ENCODE measurements around the gene CUL4A. TPM values are rescaled to one million over a fixed set of nuclear protein-coding genes. Genes with fewer than 3 reads are reported as not detected.

Gene CUL4A
- total and polyA plus RNA-seq, 9 of the 15 experiments (the other 6 are each of a cell fraction or from before 2014, with no cell fraction given) = 21.1 to 92.0 (median 63.2) TPM

GRCh38 chr13:113216254-113217048 is 7.0 kb downstream of the CUL4A start (continued):
- TF ChIP-seq, protein P1, sequence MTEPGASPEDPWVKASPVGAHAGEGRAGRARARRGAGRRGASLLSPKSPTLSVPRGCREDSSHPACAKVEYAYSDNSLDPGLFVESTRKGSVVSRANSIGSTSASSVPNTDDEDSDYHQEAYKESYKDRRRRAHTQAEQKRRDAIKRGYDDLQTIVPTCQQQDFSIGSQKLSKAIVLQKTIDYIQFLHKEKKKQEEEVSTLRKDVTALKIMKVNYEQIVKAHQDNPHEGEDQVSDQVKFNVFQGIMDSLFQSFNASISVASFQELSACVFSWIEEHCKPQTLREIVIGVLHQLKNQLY (CRISPR knock-in tag; conservative IDR thresholded peaks at IDR 0.05) = no peak
- TF ChIP-seq ZNF197 (CRISPR knock-in tag; IDR thresholded peaks at IDR 0.05; ENCODE audit: low read depth) (no peak), TCF15 (CRISPR knock-in tag; IDR thresholded peaks at IDR 0.05) (no peak), HIVEP1 (CRISPR knock-in tag; IDR thresholded peaks at IDR 0.05) (no peak), CREM (IDR thresholded peaks at IDR 0.05; ENCODE audit: low read depth) (peak; percentile 60), KLF13 (tag; IDR thresholded peaks at IDR 0.05; ENCODE audit: borderline replicate concordance, low read depth) (no peak), ZNF696 (CRISPR knock-in tag; conservative IDR thresholded peaks at IDR 0.05) (no peak), ZNF592 (IDR thresholded peaks at IDR 0.05) (peak; percentile 55), MAFF (IDR thresholded peaks at IDR 0.05; ENCODE audit: low read length) (peak; percentile 84), ZC3H11A (IDR thresholded peaks at IDR 0.05; ENCODE audit: low read depth, low read length) (no peak), DDX20 (tag; IDR thresholded peaks at IDR 0.05; ENCODE audit: low read depth) (no peak), HMGXB4 (CRISPR knock-in tag; IDR thresholded peaks at IDR 0.05) (no peak), GTF2A2 (tag; IDR thresholded peaks at IDR 0.05) (no peak), CHD2 (IDR thresholded peaks at IDR 0.05; ENCODE audit: low read depth, low read length) (no peak), MEIS2 (IDR thresholded peaks at IDR 0.05; ENCODE audit: partially characterized antibody) (peak; percentile 14)
- TF ChIP-seq, protein P2, sequence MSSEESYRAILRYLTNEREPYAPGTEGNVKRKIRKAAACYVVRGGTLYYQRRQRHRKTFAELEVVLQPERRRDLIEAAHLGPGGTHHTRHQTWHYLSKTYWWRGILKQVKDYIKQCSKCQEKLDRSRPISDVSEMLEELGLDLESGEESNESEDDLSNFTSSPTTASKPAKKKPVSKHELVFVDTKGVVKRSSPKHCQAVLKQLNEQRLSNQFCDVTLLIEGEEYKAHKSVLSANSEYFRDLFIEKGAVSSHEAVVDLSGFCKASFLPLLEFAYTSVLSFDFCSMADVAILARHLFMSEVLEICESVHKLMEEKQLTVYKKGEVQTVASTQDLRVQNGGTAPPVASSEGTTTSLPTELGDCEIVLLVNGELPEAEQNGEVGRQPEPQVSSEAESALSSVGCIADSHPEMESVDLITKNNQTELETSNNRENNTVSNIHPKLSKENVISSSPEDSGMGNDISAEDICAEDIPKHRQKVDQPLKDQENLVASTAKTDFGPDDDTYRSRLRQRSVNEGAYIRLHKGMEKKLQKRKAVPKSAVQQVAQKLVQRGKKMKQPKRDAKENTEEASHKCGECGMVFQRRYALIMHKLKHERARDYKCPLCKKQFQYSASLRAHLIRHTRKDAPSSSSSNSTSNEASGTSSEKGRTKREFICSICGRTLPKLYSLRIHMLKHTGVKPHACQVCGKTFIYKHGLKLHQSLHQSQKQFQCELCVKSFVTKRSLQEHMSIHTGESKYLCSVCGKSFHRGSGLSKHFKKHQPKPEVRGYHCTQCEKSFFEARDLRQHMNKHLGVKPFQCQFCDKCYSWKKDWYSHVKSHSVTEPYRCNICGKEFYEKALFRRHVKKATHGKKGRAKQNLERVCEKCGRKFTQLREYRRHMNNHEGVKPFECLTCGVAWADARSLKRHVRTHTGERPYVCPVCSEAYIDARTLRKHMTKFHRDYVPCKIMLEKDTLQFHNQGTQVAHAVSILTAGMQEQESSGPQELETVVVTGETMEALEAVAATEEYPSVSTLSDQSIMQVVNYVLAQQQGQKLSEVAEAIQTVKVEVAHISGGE (CRISPR knock-in tag; IDR thresholded peaks at IDR 0.05) = no peak

Data from K562 (cell line).